ENCODE data around the gene FKBP15. TPM values are rescaled to one million over a fixed set of nuclear protein-coding genes. Genes with fewer than 3 reads are reported as not detected.

FKBP15 gene
- total and polyA plus RNA-seq, 2 donors (not counting 3 experiments of a cell fraction or from before 2014, with no cell fraction given), result 16.8 to 26.8 TPM

- CTCF ChIA-PET, result no interaction called here
- dilution Hi-C loops (cut with MboI; ENCODE audit: extremely low pct_ligation_motif_present, low sequenced_read_pairs), result no loop called here
- FAIRE-seq (no peak), DNase-seq (ENCODE audit: low read depth, low spot score) (no peak)
- Histone ChIP-seq H3K9ac (replicated peaks; ENCODE audit: extremely low read depth, insufficient read depth, low read length) (no peak overlapping the region), H3K9me3 (replicated peaks; ENCODE audit: control insufficient read depth, insufficient read depth, low read length) (no peaks in the 10 kb centered on the region), H3K36me3 (ENCODE audit: control insufficient read depth in 2 of 2, extremely low read depth in 1 of 2, insufficient read depth in 2 of 2, low read length in 2 of 2) (peaks cover 5 to 10% of the 10 kb centered on the region in 2 experiments), H3K4me1 (ENCODE audit: control insufficient read depth, extremely low read depth, insufficient read depth, low read length) (no peaks in the 10 kb centered on the region), H3K27me3 (ENCODE audit: control insufficient read depth in 2 of 2, insufficient read depth in 2 of 2, low read length in 2 of 2) (no peaks in the 10 kb centered on the region), H3K79me2 (ENCODE audit: control insufficient read depth, insufficient read depth, low read length) (no peaks in the 10 kb centered on the region), H3K4me3 (replicated peaks in 1 of 3; ENCODE audit: insufficient read depth in 1 of 3, low read depth in 1 of 3, low read length in 3 of 3) (no peak overlapping the region), H2AFZ (ENCODE audit: low read depth, low read length) (no peak overlapping the region), H4K20me1 (replicated peaks; ENCODE audit: control insufficient read depth, extremely low read depth, insufficient read depth, low read length) (no peaks in the 10 kb centered on the region), H3K9me1 (replicated peaks; ENCODE audit: control insufficient read depth, extremely low read depth, insufficient read depth, low read length) (no peaks in the 10 kb centered on the region), H3K27ac (ENCODE audit: insufficient read depth, low read depth, low read length) (no peak overlapping the region), H3K4me2 (ENCODE audit: insufficient read depth, low read length) (no peak overlapping the region)
- BruUV-seq (replicated peaks), result no TSS peak
- no peak for TF ChIP-seq CTCF (IDR thresholded peaks at IDR 0.05; ENCODE audit: extremely low read depth in 1 of 2, insufficient read depth in 1 of 2, low read depth in 1 of 2, low read length in 2 of 2)
- TF ChIP-seq POLR2AphosphoS5 (IDR thresholded peaks at IDR 0.05; ENCODE audit: insufficient read depth, low read depth, low read length), result no peak
- TF ChIP-seq POLR2A (IDR thresholded peaks at IDR 0.05; ENCODE audit: low read depth, low read length), result no peak
- no peak for TF ChIP-seq MYC (IDR thresholded peaks at IDR 0.05; ENCODE audit: low read depth, low read length)
- TF ChIP-seq MAX (IDR thresholded peaks at IDR 0.05; ENCODE audit: insufficient read depth, insufficient read length), result no peak
- no peak for TF ChIP-seq EZH2 (IDR thresholded peaks at IDR 0.05; ENCODE audit: borderline replicate concordance, low read depth, low read length, severe bottlenecking)
- TF ChIP-seq JUN (IDR thresholded peaks at IDR 0.05; ENCODE audit: borderline replicate concordance, insufficient read depth, insufficient read length, low read depth), result no peak
- no peak for TF ChIP-seq GATA2 (IDR thresholded peaks at IDR 0.05; ENCODE audit: insufficient read depth, insufficient read length, low read depth, low read length)
- TF ChIP-seq FOS (IDR thresholded peaks at IDR 0.05; ENCODE audit: borderline replicate concordance, insufficient read depth, low read length), result no peak
- intact Hi-C loops (cut with micrococcal nuclease), result no loop called here
- POLR2A ChIA-PET, result no interaction called here
Observed at GRCh38 chr9:113258282-113258681, 37.2 kb upstream of the FKBP15 start.

Measured in endothelial cell of umbilical vein (primary cell).